Stimulated activated CD8-positive, alpha-beta memory T cell treated with anti-CD3 and anti-CD28 coated beads, Interleukin-15, amount 100 ng/mL, for 1 hour (primary cell): ENCODE data around the gene CCDC102A.

Source experiments
- DNase-seq: peaks from one replicate; pipeline ENCODE4 v3.0.0-alpha.2; 2020; ENCODE audit warnings: low read depth

Gene CCDC102A

DNA sequence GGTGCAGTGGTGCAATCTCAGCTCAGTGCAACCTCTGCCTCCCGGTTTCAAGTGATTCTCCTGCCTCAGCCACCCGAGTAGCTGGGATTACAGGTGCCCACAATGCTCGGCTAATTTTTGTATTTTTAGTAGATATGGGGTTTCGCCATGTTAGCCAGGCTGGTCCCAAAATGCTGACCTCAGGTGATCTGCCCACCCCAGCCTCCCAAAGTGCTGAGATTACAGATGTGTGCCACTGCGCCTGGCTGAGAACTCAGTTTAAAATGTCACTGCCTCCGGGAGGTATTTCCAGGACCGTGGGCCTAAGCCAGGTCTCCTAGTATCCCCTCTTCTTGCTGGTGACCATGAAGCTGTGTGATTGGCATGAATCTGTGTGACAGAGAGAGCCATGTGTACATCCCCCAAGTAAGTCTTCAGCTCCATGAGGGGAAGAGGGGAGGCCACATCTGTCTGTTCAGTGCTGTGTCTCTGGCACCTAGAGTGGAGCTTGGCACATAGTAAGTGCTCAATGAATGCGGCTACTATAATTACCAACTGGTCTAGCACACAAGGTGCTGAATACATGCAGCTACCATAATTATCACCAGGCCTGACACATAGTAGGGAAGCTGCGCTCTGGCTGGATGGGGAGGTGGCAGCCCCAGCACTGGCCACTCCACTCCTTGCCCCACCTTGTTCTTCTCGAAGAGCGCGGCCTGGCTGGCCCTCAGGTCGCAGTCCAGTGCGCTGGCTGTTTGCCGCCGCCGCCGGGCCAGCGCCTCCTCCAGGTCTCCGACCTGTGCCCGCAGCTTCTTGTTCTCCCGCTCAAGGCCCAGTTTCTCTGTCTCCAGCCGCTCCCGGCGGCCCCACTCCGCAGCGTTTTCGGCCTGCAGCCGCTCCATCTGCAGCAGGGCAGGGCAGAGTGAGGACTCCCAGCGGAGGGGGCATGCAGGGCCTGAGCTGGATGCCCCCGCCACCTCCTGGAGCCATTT lies 18.7 kb downstream of the CCDC102A start:
- no peak for DNase-seq

DNA sequence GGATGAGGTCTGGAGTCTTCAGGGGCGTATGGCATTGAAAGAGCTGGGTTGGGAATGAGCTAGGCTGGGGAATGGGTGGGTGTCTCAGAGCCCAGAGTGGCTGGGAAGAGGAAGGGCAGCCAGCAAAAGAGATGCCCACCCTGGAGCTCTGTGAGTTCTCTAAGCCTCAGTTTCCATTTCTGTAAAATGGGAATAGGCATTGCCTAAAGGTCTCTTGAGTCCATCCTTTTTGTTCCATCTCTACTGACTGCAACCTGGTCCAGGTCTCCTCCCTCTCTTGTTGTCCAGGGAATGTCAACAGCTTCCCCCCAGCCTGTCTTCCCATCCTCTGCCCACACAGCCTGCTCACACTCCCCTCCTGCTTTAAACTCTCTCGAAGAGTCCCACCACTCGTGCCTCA lies 19.6 kb downstream of the CCDC102A start:
- DNase-seq = no peak

DNA sequence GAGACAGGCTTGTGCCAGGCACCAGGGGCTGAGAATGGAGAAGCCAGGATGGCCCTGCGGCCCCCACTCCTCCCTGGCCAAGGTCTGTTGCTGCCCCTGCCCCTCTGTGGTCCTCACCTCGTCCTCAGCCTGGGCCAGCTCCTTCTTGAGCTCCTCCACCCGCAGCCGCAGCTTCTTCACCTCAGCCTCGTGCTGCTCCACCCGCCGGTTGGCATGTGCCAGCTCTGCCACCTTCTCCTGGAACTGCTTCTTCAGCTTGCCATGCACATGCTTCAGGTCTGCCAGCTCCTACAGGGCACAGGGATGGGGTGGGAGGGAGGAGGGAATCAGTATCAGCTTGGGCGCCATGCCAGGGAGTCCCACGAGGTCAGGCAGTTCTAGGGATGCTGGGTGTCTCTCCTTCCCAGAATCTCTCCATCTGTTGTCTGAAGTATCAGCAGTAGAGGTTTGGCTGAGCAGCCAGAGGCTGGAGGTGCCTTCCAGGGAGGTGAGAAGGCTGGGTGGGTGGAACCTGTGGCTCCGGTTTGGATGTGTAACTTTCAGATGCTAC lies 20.1 kb downstream of the CCDC102A start:
- DNase-seq = no peak

DNA sequence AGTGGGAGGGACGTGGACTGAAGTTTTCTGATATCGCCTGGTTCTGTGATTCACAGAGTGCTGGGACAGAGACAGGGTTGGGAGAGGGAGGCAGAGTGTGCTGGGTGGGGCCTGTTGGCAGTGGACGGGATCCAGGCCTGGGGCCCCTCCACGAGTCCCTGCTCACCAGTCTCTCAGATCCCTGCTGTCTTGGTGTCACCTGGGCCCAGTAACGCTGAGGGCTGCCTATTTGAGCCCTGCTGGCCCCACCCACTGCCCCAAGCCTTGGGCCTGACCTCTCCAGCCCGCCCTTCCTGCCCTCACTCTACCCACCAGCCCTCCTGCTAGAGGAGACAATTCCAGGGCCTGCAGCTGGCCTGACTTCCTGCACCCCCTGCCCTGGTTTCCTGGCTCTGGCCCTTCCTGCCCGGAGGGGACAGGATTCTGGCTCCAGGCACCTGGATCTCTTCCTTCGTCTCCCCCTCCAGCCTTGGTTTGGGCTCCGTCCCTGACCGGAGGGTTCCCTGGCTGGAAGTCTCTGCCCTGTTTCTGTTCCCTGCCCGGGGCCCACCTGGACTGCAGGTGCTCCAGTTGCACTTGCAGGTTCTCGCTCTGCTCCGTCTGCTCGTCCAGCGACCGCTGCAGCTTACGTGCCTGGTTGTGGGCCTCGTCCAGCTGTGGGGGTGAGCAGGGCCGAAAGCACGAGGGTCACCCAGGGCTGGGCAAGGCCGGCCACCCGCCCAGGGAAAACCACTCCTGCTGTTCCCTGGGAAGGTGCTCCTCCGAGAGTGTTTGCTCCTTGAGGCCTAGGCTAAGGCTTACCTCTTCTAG lies 21.4 kb downstream of the CCDC102A start:
- DNase-seq = no peak

DNA sequence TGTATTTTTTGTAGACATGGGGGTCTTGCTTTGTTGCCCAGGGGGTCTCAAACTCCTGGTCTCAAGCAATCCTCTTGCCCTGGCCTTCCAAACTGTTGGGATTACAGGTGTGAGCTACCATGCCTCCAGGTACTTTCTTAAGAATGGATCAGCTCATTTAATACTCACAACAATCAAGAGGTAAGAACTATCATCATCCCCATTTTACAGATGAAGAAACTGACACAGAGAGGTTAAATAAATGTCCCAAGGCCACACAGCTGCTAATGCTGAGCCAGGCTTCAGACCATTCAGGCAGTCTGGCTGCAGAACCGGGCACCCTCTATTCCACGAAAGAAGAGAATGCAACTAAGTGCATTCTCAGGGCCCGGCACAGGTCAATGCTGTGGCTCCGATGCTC lies 22.0 kb downstream of the CCDC102A start:
- DNase-seq = no peak

DNA sequence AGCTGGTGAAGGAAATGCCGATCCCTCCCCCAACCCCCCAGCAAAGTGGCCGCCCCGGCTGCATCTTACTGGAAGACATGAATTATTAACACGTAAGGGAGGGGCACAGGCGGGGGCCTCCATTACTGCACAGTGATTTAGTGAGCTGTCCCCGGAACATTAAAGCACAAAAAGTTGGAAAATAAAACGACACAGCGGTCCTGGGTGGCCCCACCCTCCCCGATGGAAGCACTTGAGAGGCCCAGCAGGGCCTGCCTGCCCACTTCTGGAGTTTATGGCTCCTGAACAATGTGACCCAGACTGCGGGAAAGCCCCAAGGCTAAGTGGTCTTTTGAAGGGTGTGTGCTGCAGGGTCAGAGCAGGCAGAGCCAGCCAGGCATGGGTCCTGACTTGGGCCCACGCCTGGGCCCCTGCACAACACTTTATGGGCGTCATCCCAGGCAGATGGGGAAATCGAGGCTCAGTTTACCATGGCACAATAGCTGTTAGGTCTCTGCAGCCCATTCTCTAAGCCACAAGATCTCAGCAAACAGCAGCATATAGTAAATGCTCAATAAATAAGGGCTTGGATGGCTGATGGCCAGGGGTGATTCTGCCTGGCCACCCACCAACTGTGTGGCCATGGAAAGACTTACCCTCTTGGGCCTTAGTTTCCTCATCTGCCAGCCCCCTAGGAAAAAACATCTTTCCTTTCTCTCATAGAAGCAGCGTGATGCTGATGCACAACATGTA lies 22.8 kb downstream of the CCDC102A start:
- no peak for DNase-seq

DNA sequence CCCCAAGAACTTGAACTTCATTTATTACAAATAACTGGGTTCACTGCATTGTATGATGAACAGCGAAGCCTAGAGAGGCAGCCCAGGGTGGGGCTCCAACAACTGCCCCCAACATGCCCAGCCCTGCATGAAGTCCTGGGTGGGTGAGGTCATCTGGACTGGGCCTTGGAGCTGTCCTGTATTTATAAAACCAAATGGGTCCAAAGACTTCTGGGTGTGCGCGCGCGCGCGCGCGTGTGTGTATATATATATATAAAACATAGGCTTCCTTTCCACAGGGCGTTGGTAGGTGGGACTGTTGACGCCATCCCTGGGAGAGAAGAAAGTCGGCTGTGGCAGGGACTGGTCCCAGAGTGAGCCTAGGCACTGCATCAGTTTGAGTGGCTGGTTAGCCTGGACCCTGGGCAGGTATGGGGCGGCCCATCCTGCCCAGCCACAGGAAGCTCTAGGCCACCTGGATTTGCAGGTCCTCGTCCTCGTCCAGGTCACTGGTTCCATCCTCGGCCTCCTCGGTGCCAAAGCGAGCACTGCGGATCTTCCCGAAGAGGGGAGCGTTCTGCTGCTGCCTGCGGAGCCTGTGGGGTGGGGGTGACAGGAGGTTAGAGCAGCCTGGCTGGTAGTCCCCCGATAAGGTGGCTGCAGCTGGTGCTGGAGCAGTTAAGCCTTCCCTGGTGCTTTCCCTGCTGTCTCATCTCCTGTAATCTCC lies 23.9 kb downstream of the CCDC102A start:
- DNase-seq = no peak

DNA sequence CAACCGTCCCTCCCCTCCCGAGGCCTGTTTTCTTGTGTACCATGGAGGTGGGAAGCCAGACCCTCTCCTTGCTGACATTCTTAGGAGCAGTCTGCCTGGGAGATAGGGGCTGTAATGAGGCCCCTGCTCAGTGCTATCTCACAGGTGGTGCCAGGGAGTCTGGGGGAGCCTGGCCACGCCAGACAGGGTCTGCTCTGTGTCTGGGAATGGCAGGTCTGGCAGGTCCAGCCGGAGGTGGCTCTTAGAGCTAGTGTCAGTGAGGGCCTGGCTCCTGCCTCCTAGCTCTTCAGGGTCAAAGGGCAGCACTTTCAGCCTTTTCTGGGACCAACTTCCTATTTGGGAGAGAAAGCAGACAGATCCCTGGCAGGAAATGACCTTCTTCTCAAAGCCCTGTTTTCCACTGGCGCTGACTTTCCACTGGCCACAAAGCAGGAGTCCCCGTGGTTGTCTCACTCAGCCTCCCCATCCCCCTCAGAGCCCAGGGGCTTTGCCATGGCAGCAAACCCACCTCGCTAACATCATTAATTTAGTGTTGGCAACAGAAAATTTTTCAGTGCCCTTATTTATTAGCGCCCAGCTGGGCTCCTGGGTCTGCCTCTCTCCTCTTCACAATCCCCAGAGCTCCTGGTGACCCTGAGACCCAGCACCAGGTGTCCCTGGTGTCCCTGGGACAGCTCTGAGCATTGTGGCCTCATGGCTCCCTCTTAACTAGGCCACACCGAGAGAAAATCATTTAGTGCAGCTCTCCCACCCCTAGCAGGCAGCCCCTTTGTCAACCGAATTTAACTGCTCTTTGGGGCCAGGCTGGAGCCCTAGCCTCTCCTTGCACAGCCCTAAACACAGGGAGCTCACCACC lies 26.1 kb downstream of the CCDC102A start:
- no peak for DNase-seq

DNA sequence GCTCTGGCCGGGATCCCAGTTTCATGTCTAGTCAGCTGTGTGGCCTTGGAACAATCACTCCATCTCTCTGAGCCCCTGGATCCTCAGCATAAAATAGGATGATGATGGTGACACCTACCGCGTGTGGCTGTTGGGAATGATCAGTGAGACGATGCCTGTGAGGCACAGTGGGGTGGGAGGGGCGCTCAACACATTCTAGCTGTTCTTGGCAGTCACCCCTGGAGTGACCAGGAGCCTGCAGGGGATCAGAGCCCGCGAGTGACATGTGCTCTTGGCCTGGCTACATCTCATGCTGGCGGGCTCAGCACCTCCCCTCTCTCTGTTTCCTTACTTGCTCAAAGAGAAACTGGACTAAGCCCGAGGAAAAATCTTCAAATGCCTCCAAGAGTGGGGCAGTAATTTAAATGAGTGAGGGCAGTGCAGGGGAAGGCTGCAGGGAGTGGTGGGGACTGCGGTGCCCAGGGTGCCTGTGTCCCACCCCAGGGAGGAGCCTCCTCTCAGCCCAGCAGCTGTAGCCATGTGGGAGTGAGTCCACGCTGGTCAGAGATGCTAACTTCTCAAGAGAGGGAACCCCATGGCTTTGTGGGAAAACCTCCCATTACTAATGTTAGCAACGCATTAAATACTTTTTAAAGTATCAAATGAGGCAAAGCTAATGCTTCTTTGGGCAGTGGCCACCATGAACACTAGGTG lies 27.0 kb downstream of the CCDC102A start:
- no peak for DNase-seq

DNA sequence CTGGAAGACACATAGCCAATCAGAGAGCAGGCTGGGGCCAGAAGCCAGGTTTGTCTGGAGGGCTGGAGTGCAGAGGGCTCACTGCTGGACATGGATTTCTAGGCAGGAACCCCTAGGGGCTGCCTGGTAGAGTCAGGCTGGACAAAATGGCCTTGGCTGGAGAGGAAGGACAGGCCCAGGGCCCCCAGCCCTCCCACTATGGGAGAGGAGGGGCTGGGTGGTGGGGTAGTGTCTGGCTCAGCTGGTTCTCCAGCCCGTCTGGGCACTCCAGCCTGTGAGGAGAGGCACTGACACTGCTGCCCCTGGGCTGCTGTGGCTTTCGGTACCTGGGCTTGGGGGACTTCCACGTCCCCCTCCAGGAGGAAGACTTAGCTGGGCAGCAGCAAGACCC lies 28.3 kb downstream of the CCDC102A start:
- DNase-seq = no peak

DNA sequence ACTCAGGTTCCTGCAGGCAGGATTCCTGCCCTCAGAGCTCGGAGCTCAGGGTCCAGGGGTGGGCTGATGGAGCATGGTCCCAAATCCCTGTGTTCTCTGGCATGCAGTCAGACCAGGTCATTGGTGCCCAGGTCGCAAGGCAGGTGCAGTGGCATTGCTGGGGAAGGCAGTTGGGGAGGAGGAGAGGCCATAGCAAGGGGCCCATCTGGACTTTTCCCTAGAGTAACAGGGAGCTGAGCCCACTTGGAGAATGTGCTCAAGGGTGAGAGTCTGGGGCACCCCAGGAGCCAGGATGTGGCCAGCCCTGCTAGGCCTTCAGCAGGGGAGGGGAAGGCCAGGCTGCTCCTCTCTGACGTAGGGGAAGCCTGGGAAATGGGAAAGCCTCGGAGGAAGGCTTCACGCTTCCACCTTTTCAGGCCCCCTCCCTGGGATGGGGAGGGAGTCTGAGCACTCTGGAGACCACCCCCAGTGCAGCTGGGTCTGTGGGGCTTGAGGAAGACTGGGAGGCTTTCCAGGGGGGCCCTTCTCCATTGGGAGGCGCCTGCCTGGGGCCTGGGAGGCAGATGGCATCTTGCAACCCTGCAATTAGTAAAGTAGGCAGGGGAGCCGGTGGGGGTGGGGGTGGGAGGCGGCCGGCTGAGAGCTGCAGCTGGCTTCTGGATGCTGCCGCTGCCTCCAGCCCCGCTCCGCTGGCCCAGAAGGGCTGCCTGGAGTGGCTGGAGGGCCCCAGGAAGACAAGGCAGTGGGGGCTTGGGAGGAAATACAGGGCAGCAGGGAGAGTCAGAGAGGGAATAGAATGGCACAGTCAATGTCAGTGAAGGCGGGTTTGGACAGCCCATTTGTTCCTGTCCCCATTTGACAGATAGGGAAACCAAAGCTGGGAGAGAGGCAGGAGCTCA lies 29.0 kb downstream of the CCDC102A start:
- no peak for DNase-seq

DNA sequence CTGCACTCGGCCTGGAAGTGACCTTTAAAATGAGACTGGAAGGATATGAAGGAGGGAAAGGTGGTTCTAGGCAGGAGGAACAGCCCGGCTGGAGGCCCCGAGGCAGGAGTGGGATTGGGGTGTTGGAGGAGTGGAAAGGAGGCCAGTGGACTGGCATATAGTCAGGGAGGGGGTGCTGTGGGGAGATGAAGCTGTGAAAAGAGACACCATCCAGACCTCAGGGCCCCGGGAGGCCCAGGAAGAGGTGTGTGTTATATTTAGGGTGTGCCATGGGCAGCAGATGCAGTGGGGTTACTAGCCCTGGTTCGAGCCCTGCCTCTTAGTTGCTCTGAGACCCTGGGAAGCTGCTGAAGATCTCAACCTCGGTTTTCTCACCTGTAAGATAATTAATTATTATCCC lies 31.2 kb downstream of the CCDC102A start:
- DNase-seq = no peak

DNA sequence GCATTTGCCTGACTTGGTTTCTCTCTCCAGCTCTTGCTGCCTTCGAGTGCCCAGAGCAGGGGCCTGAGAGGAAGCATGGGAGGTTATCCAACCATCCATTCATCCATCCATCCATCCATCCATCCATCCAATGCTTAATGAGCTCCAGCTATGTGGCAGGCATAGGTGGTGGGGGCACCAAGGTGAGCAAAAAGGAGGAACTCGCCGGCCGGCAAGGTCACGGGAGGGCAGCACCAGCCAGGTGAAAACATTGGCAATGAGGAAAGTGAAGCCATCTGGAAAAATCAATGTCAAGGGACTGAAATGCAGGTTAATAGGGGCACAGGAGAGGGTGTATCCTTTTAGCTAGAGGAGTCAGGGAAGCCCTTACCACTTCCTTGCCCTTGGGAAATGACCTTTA lies 31.9 kb downstream of the CCDC102A start:
- DNase-seq = no peak

DNA sequence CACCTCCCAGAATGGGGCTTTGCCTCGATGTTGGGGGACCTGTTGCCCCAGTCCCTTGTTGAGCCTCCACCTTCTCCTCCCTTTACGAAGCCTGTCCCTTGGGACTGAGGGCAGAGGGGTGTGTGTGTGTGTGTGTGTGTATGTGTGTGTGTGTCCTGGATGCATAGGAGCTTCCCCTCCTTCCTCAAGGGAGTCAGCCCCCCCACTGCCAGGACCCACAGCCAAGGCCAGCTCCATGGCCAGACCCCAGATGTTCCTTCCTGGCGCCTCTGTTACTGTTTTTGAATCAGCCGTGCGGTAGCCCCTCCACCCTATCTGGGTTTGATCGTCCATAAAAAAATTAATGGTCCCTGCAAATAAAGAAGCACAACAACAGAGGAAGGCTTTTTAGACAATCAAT lies 32.4 kb downstream of the CCDC102A start:
- no peak for DNase-seq

DNA sequence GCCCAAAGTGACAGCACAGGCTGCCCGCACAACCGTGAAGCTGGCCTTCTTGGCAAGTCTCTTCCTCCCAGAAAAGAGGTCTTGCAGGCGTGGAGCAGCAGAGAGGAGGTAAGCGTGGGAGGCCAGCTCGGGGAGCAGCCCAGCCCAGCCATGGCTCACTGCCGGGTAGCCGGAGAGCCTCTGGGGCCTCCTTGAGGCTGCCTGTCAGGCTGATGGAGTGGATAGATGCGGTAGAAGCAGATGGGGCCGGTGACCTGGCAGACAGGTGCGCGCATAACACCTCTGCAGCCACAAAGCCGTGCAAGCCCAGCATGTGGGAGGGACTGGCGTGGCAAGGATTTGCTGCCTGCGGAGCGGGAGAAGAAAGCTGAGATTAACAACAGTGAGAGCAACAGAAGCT lies 33.0 kb downstream of the CCDC102A start:
- no peak for DNase-seq

DNA sequence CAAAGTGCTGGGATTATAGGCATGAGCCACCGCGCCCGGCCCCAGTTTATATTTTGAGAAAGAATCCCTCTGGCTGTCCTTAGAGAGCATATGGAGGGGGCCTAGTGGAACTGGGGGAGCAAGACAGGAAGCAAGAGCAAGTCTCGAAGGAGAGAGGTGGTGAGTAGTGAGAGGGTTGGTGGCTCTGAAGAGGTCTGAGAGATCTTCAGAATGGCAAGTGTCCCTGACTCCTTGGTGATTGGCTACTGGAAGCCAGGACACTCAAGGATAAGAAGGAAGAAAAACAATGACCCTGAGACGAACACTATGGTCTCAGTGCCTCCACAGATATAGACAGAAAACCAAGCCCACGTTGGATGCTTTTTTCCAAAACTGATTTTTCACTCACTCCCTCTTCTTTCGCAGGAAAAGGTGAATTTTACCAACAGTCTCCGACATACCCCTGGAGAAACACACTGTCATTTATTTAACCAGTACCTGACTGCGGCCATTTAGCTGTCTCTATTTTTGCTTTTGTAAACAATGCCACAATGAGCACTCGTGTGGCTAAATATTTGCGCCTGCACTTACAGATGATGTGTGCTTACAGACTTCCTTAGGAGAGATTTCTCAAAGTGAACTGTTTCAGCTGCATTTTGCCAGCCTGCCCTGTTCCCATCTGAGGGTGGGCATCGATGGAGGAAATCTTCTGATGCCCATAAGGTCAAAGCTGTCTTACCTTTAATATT lies 34.2 kb downstream of the CCDC102A start:
- DNase-seq = no peak

DNA sequence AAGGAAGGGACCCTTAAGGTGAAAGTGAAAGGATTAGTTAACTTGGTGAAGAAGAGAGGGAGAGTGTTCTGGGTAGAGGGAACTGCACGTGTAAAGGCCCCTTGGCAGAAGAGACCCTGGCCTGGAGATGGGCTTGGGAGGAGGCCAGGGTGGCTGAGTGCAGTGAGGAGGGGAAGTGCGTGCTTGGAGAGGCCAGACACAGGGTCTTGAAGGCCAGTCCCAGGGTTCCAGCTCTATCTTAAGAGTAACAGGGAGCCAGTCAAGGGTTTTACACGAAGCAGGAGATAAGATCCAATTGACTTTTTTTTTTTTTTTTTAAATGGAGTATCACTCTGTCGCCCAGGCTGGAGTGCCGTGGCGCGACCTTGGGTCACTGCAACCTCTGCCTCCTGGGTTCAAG lies 34.9 kb downstream of the CCDC102A start:
- no peak for DNase-seq

DNA sequence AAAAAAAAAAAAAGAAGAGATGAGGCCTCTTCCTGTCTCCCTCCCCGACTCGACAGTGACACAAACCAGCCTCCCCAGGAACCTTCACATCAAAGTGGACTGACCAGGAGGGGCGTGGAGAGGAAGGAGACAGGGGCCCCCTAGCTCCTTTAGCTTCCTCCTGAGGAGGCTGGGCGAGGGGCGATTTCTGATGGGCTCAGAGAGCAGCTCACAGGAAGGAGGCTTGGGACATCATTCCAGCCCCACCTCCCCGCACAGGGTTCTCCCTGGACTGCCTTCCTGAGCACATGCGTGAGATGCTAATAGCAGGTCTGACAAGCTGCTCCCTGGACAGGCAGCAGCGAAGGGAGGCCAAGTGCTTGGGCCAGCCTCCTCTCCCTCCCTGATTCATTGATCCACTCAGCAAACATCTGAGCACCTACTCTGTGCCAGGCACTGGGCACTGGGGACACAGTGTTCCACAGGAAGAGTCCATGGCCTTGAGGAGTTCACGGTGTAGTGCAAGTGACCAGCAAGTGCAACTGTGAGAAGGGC lies 35.7 kb downstream of the CCDC102A start:
- no peak for DNase-seq
